Measurements from ENCODE around the gene SLC39A11.
"Not testable (repeated sequence)": the region's sequence is repeated elsewhere in the genome, so short reads cannot be mapped to it uniquely, and the experiment has no call there.

SLC39A11 gene

DNA sequence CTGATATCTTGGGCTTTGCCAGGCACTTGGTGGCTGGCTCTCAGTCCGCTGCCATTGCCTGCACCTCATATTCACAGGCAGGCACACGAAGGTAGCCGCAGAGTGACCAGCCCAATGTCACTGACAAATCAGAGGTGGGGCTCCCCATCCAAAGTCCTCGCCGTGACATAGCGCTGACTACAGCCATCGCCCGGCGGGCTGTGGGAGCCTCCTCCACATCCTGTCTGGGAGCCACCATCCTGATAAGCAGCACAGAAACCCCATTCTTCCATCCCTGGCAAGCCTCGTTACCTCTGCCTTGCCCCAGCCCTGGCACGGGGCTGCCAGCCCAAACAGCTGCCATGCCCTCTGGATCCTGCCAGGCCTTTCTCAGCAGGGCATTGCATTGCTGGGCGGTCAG, 437.8 kb downstream of the SLC39A11 start:
- DNase-seq (ENCODE audit: low read depth): no peak

DNA sequence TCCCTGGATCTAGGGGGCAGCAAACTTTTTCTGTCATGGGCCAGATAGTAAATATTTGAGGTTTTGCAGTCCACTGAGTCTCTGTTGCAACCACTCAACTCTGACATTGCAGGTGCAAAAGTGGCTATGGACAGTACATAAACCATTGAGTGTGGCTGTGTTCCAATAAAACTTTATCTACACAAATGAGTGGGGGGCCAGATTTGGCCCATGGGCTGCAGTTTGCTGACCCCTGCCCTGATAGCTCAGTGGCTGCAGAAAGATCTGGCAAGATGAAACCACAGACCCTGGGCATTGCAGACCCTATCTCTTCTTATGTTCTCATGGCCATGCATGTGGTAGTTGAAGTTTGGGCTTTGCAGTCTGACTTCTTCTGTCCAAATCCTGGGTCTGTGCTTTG, 440.5 kb downstream of the SLC39A11 start:
- DNase-seq (ENCODE audit: low read depth): no peak

DNA sequence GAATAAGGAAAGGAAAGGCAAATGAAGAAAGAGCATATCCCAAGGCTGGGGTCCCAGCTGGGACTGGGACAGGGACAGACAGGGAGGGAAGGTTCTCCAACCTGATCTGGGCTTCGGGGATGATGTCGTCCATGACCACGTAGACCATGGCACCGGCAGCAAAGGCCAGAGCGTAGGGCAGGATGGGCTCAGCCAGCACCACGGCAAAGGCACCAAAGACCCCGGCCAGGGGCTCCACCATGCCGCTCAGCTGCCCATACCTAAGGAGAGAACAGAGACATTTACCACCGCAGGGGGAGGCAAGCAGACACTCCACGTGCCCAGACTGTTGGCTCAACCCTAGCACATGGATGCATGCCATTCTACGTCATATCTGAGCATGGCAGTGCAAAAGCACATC, 443.8 kb downstream of the SLC39A11 start:
- DNase-seq (ENCODE audit: low read depth): no peak

DNA sequence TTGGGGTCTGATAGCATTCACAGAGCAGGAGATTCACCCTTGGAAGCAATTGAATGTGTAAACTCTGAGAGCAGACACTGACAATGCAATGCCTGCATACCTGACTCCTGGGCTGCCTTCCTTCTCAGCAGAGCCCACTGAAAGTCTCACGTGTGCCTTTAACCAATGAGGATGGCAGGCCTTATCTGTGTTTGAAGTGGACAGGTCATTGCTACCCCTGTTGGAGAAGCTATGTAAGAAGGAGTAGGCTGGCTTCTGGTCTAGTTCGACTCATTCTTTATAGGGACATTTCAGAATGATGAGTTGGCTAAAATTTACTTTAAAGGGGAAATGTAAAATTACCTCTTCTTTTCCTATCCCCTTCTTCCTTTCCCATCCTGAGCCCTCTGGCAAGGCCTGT, 446.3 kb downstream of the SLC39A11 start:
- DNase-seq (ENCODE audit: low read depth): no peak

DNA sequence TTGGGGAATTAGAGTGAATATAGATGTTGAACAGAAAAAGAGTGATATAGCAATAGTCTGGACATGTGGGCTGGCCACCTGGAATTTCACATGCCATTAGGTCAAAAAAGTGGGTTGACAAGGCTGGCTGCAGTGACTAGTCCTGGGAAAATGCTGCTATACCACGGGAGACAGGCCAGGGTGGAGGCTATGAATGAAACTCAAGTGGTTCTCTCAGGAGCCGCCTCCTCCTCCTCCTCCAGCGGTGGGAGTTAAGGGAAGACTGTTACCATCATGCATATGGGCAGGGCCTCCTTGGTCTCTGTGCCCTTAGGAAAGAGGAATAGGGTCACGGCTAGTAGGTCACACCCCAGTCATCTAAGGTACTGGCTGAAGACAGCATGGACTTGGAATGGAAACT, 448.0 kb downstream of the SLC39A11 start:
- DNase-seq (ENCODE audit: low read depth): no peak

DNA sequence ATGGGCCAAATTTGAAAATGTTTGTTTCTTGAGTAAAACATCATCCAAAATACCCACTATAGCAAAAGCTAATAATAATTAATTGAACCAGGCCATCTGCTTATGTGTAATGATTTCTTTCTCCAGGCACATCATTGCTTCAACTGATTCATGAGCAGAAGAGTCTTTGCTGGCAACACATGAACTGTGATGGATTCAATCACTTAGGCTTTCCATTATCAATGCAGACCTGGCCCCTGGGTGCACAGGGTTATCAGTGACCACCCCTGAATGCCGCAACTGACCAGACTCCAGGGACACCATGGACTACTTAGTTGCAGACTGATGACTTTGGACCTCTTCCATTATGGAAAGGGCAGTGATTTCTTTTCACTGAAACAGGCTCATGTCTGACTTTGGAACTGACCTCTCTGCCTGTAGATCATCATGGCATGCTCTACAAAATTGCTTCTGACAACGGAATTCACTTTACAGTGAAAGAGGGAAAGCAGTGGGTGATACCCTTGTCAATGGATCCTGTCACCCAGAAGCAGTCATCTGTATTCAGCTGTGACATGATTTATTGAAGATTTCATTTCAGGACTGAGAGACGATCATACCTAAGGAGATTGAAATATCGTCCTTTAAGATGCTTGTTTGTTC, 448.8 kb downstream of the SLC39A11 start:
- no peak for DNase-seq (ENCODE audit: low read depth)

DNA sequence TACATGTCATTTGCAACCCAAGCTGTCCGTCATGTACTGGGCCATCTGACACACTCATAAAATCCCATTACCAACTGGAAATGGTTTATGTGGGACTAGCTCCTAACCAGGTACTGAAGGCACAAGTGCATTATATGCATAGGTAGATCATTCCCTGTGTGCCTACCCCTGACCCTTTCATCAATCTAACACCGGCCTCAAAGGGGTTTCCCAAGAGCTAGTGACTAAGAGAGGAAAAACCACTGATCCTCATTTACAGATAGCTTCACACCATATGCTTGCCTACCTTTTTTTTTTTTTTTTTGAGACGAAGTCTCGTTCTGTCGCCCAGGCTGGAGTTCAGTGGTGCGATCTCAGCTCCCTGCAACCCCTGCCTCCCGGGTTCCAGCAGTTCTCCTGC, 449.8 kb downstream of the SLC39A11 start:
- DNase-seq (ENCODE audit: low read depth): no peak

- no peak for DNase-seq (ENCODE audit: low read depth)
Observed at GRCh38 chr17:72640415-72641165, 451.9 kb downstream of the SLC39A11 start.

DNA sequence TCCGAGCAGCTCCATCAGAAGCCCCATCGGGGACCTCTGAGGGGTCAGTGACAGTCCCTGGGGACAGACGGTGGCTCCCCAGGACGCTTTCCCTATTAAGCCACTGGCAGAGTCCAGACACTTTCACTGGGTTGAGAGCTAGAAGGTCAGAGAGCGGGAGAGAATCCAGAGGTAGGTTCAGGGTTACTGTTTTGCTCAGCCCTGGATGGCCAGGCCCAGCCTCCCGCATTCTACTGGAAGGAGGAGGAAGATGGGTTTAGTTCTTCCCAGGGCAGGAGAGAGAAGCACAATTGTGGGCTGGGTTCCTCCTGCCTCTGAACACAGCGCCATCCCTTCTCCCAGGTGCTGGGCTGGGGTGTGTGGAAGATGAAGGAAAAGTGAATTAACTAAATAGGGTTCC, 452.8 kb downstream of the SLC39A11 start:
- no peak for DNase-seq (ENCODE audit: low read depth)

DNA sequence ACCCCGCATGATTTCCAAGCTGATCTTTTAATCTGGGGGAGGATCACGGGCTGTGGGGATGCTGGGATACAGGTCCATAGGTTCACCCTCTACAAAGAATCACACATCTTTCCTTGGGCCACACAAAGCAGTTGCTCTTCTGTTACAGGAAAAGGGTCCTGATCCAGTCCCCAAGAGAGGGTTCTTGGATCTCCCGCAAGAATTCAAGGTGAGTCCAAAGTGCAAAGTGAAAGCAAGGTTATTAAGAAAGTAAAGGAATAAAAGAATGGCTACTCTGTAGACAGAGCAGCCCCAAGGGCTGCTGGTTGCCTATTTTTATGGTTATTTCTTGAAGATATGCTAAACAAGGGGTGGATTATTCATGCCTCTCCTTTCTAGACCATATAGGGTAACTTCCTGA, 453.6 kb downstream of the SLC39A11 start:
- DNase-seq (ENCODE audit: low read depth): not testable (repeated sequence)

DNA sequence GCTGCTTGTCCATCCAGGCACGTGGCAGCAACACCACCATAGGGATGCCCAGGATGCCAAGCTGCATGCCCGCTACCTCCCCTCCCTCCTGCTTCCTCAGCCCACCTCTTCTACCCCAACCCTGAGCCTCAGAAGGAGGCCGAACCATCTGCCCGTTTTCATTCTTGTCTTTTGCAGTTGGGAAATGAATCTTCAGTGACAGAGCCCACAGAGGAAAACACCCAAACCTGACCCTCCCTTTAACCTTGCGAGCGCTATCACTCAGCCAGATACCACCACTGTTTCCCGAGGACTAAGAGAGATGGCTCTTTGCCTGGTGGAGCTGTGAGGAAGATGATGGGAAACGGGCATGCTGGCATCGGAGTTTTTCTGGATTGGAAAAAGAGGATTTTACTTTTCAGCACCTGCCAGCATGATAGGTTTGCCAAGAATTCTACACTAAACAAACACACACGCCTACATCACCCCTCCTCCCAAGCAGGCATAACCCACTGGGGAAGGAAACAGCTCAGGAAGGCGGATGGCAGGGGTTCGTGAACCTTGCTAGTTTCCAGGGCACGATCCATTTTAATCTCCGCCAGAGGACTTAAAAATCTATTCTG, 457.4 kb downstream of the SLC39A11 start:
- DNase-seq (ENCODE audit: low read depth): no peak

DNA sequence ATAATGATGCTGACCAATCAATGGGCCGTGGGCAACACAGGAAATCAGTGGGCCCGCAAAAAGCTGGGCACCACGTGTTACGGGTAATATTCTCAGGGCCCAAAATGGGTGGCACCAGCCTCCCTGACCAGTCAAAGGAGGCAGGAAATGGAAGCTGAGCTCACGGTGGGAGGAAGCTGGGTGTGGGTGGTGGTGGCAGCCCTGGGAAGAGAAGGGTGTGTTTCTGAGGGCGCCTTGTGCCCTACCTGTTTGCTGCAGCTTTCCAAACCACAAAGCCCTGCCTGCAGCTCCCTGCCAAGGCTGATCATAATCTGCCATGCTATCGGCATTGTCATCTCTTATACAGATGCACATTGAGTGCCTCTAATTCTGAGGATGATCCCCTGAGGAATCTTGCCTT, 457.9 kb downstream of the SLC39A11 start:
- DNase-seq (ENCODE audit: low read depth): no peak

- DNase-seq (ENCODE audit: low read depth): no peak
Observed at GRCh38 chr17:72631949-72632684, 460.4 kb downstream of the SLC39A11 start.

DNA sequence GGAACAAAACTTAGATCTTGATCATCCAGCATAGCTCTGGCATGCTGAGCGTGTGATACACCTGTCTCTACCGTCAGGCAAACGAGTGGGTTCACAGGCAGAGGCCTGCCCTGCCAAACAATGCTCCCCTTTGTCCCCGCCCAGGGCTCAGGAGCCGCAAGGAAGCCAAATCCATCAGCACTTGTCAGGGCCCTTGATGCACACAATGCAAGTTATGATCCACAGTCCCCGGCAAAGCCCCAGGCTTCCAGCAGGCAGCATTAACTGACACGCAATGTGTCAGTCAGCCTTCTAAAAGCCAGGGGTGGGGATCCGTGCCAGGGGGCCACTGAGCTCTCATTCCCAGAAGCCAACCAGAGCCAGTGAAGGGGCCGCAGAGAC, 460.9 kb downstream of the SLC39A11 start:
- DNase-seq (ENCODE audit: low read depth): no peak

DNA sequence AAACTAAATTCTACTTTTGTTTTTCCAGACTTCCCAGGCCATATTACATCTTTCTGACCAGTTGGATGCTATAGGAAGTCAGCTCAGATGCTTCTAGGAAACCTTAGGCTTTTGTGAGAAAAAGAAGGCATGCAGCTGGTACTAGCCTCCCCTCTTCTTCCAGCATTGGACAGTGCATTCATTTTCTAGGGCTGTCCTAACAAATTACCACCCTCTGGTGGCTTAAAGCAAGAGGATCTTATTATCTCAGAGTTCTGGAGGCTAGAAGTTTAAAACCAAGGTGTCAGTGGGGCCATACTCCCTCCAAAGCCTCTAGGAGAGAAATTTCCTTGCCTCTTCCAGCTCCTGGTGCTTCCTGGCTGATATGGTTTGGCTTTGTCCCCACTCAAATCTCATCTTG, 467.8 kb downstream of the SLC39A11 start:
- DNase-seq (ENCODE audit: low read depth): no peak

DNA sequence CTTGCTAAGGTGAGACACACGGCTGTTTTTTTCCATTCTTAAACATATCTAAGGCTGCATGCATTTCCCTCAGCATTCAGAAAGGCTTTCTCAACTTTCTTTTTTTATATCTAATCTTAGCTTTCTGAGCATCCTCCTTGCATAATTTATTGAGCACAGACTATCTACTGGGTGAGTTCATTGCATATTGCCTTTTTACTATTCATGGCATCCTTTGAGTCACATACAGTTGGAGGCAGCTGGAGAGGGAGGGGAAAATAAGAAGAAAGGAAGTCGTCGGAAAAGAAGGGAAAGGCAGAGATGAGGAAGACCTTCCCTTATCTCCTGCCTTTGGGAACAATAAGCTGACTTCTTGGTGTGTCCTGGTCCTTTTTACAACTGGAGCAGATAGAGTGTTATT, 468.3 kb downstream of the SLC39A11 start:
- no peak for DNase-seq (ENCODE audit: low read depth)

- no peak for DNase-seq (ENCODE audit: low read depth)
Observed at GRCh38 chr17:72622661-72623433, 469.6 kb downstream of the SLC39A11 start.

DNA sequence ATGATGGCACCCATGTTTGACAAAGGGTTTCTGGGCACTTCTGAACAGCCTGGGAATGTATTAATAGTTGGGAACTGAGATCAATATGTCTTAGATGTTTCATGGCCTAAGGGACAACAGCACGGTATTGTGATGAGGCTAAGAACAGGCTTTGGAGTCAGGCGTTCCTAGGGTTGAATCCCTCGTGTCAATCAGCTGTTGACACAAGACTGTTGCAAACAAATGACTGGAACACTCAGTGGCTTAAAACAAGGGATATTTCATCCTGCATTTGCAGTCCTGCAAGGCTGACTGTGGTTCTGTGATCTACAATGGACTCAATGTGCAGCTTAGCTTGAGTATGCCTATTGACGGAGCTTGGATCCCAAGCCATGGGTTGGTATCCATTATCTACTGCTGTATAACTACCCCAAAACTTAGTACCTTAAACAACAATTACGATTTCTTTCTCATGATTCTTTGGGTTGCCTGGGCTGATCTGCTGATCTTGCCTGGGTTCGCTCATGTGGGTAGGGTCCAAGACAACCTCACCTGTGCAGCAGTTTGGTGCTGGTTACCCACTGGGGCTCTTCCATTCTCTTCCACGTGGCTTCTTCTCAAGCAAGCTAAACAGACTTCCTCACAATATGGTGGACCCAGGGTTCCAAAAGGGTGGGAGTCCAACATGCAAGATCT, 472.4 kb downstream of the SLC39A11 start:
- DNase-seq (ENCODE audit: low read depth): no peak

DNA sequence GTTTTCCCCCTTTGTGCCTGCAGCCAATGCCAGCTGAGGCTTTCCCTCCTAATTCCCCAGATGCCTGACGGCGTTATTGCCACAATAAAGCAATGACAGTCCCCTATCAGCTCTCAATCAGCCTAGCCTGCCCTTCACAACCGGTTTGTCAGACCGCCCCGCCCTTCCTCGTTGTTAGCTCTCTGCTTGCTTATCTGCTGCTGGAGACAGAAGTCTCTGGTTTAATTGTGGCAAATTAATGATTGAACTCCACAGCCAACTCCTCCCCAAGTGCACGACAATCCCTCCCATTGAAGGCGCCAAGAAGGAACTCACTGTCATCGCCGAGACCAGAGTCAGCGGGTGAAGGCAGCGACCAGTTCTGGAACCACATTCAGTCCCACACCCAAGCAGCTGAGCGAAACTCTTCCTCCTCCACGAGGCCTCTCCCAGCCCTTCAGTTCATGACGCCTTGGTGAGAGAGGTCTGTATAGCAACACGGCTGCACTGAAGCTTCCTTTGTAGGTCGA, 474.4 kb downstream of the SLC39A11 start:
- DNase-seq (ENCODE audit: low read depth): no peak

- DNase-seq (ENCODE audit: low read depth): no peak
Observed at GRCh38 chr17:72617557-72617956, 474.9 kb downstream of the SLC39A11 start.

- DNase-seq (ENCODE audit: low read depth): no peak
Observed at GRCh38 chr17:72616447-72616846, 476.0 kb downstream of the SLC39A11 start.
